CD4-positive, alpha-beta T cell (primary cell): ENCODE results near the gene SNAPC3. TPM values are rescaled to one million over a fixed set of nuclear protein-coding genes. Genes with fewer than 3 reads are reported as not detected.
A peak's percentile ranks its signal among the peaks of the same experiment; 100 is the strongest.

ENCODE experiments used
- ATAC-seq: fragments of 200-7000 bp; cut with Tn5 transposase; one replicate; pipeline ENCODE4 v1.10.0; 2022; ENCODE audit warnings: mild to moderate bottlenecking; ENCODE audit not compliant: poor library complexity
- CTCF ChIA-PET: fragments of 350-600 bp; sonication (Branson Sonifier 250); formaldehyde crosslinking; loops from one replicate; lab custom pipeline; 2021; ENCODE audit warnings: antibody characterized with exemption, inconsistent platforms; lab: Charles Lee
- POLR2A ChIA-PET: fragments of 350-600 bp; sonication (Branson Sonifier 250); formaldehyde crosslinking; loops from one replicate; lab custom pipeline; 2021; ENCODE audit warnings: antibody characterized with exemption, inconsistent platforms; lab: Charles Lee
- DNase-seq, 14 experiments: peaks; one replicate each; pipeline ENCODE4 v3.0.0-alpha.2; 2013 to 2020; ENCODE audit warnings: mixed read lengths in 2 of 14
- H3K27ac ChIP-seq, 2 donors: one replicate each; pipeline versions ENCODE4 v1.5.1 to v1.7.0; 2013; ENCODE audit warnings: low read length in 2 of 2, low read depth in 1 of 2, mild to moderate bottlenecking in 1 of 2
- H3K27me3 ChIP-seq, 2 experiments: 1 replicate in 1 of 2; 2 replicates in 1 of 2; pipeline versions ENCODE4 v1.6.1 to v1.7.0; 2013; ENCODE audit warnings: low read length in 2 of 2, control low read depth in 1 of 2, mild to moderate bottlenecking in 1 of 2, moderate library complexity in 1 of 2; ENCODE audit not compliant: insufficient read depth in 2 of 2, control insufficient read depth in 1 of 2
- H3K36me3 ChIP-seq: one replicate; pipeline ENCODE4 v1.6.1; 2013; ENCODE audit warnings: low read length, control low read depth; ENCODE audit not compliant: insufficient read depth
- H3K4me1 ChIP-seq: one replicate; pipeline ENCODE4 v1.6.1; 2013; ENCODE audit warnings: low read length, control low read depth; ENCODE audit not compliant: insufficient read depth
- H3K4me3 ChIP-seq: one replicate; pipeline ENCODE4 v1.5.1; 2013; ENCODE audit warnings: mild to moderate bottlenecking, low read length, moderate library complexity
- H3K9me3 ChIP-seq, 2 experiments: 1 replicate in 1 of 2; 2 replicates in 1 of 2; pipeline versions ENCODE4 v1.6.1 to v1.7.0; 2013; ENCODE audit warnings: low read length in 2 of 2, mild to moderate bottlenecking in 2 of 2, control low read depth in 1 of 2, moderate library complexity in 1 of 2; ENCODE audit not compliant: control insufficient read depth in 1 of 2, insufficient read depth in 1 of 2
- H3K27ac Mint-ChIP-seq: one replicate; pipeline ENCODE4 v1.8.0; 2020; ENCODE audit warnings: mixed read lengths
- H3K27me3 Mint-ChIP-seq: one replicate; pipeline ENCODE4 v1.8.0; 2021; ENCODE audit warnings: mixed read lengths
- H3K36me3 Mint-ChIP-seq: one replicate; pipeline ENCODE4 v1.8.0; 2021; ENCODE audit warnings: low read depth, mixed read lengths
- H3K4me1 Mint-ChIP-seq: one replicate; pipeline ENCODE4 v1.8.0; 2021; ENCODE audit warnings: low read depth, mixed read lengths
- H3K4me3 Mint-ChIP-seq: one replicate; pipeline ENCODE4 v1.8.0; 2020; ENCODE audit warnings: mild to moderate bottlenecking, mixed read lengths
- H3K9me3 Mint-ChIP-seq: one replicate; pipeline ENCODE4 v1.8.0; 2020; ENCODE audit warnings: mixed read lengths
- intact Hi-C, 2 experiments: fragments of 100-400 bp; cut with DNase I in 1 of 2; cut with micrococcal nuclease in 1 of 2; formaldehyde crosslinking; loops; one replicate each; pipeline versions ENCODE4 v1.15.1 to v1.9.0; 2023 to 2025; cut with DNase I, micrococcal nuclease
- total RNA-seq, 174 experiments: library from RNA in 2 of 174; stranded (reverse) in 2 of 174; gene quantifications; one replicate each; pipeline ENCODE4 v1.2.3 and lab custom pipeline; 2021 to 2026
- TF ChIP-seq, protein P1 (sequence below): fragments of 200-600 bp; IDR thresholded peaks from one replicate; pipeline ENCODE4 v1.8.0; 2022; ENCODE audit warnings: antibody characterized with exemption, mild to moderate bottlenecking

Gene SNAPC3
- total RNA-seq, 2 experiments from 2014 or later: 3.3 to 4.7 TPM

DNA sequence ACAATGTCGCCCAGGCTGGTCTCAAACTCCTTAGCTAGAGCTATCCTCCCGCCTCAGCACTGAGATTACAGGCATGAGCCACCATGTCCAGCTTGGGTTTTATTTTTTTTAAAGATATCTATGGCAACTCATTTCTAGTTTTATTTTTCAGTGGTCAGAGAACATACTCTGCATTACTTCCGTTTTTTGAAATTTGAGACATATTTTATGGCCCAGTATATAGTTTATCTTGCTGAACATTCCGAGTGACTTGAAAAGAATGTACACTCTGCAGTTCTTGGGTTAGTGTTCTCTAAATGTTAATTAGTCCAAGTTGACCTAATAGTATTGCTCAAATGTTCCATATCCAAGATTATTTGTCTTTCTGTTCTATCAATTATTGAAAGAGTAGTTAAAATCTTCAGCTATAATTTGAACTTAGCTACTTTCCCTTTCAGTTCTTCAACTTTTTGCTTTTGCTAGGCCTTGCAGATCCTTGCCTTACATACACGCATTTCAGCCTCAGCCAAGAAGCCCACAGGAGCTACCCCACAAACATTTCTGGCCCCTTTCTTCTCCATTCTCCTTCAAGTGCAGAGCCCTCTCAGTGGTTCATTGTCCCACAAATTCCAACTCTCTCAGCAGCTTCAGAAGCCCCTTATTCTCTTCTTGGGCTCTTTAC, 22.3 kb upstream of the SNAPC3 start:
- POLR2A ChIA-PET: interaction anchor here (0.6 kb wide), 1 partner anchor 129 kb away, joined by 5 read pairs; no protein-coding TSS in a partner anchor
- Mint-ChIP-seq H3K4me3 (no peak overlapping the region), H3K4me1 (no peaks in the 10 kb centered on the region), H3K27ac (no peak overlapping the region), H3K9me3 (peaks cover 4% of the 10 kb centered on the region), H3K27me3 (no peaks in the 10 kb centered on the region), H3K36me3 (no peaks in the 10 kb centered on the region)
- no peaks in the 10 kb centered on the region for H3K4me1 ChIP-seq
- H3K4me3 ChIP-seq: no peak overlapping the region
- CTCF ChIA-PET: no interaction called here
- DNase-seq (no peak), ATAC-seq (no peak)
- no peaks in the 10 kb centered on the region for H3K36me3 ChIP-seq
- H3K9me3 ChIP-seq: peaks cover 5 to 10% of the 10 kb centered on the region in 2 experiments
- intact Hi-C loops: no loop called here
- H3K27me3 ChIP-seq: no peaks in the 10 kb centered on the region
- H3K27ac ChIP-seq: no peak overlapping the region
- TF ChIP-seq, protein P1, sequence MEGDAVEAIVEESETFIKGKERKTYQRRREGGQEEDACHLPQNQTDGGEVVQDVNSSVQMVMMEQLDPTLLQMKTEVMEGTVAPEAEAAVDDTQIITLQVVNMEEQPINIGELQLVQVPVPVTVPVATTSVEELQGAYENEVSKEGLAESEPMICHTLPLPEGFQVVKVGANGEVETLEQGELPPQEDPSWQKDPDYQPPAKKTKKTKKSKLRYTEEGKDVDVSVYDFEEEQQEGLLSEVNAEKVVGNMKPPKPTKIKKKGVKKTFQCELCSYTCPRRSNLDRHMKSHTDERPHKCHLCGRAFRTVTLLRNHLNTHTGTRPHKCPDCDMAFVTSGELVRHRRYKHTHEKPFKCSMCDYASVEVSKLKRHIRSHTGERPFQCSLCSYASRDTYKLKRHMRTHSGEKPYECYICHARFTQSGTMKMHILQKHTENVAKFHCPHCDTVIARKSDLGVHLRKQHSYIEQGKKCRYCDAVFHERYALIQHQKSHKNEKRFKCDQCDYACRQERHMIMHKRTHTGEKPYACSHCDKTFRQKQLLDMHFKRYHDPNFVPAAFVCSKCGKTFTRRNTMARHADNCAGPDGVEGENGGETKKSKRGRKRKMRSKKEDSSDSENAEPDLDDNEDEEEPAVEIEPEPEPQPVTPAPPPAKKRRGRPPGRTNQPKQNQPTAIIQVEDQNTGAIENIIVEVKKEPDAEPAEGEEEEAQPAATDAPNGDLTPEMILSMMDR: no peak

DNA sequence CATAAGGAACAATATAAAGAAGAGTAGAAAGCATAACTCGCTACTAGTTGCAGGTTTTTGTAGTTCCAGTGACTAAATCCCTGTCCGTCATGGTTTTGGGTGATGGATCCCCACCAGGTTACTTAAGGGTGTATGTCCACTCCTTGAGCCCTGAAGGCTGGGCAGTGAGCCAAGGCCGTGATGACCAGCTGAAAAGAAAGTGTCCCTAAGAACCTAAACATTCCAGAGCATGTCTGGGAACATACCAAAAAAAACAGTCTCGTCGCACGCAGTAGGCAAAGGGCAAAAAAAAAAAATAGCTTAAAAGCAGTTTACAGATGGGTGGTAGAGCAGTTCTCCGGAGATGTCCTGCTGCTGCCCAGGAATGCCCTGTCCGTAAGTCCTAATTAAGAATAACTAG, 21.4 kb upstream of the SNAPC3 start:
- ChIA-PET POLR2A (no interaction called here), CTCF (no interaction called here)
- DNase-seq: no peak
- Histone ChIP-seq H3K27me3 (no peaks in the 10 kb centered on the region), H3K36me3 (no peaks in the 10 kb centered on the region), H3K4me1 (no peaks in the 10 kb centered on the region), H3K4me3 (no peak overlapping the region), H3K27ac (no peak overlapping the region), H3K9me3 (peaks cover 9 to 10% of the 10 kb centered on the region in 2 experiments)
- H3K4me3 Mint-ChIP-seq: no peak overlapping the region
- H3K36me3 Mint-ChIP-seq: no peaks in the 10 kb centered on the region
- TF ChIP-seq, protein P1: no peak
- no peak overlapping the region for H3K27ac Mint-ChIP-seq
- peaks cover 4% of the 10 kb centered on the region for H3K9me3 Mint-ChIP-seq
- no peaks in the 10 kb centered on the region for H3K27me3 Mint-ChIP-seq
- ATAC-seq: no peak
- intact Hi-C loops: no loop called here
- no peaks in the 10 kb centered on the region for H3K4me1 Mint-ChIP-seq

DNA sequence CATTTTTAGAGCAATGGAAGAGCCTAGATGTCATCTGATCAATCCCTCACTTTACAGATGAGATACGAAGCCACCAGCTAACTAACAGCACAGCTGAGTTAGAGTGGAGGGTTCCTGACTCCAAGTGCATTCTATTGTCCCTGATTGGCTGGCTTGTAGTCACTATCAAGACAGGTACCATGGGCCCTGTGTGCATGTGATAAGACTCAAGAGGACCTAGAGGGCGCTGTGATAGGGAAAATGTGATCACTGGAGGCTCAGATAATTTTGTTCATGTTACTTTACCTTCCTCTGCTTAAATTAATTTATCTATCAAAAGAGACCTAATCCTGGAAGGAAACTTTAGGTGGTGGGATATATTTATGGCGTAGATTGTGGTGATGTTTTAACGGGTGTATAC, 19.5 kb upstream of the SNAPC3 start:
- TF ChIP-seq, protein P1: no peak
- ATAC-seq (peak; percentile 41), DNase-seq (peak in 3 of 14 experiments; percentile 28 to 40 (median 38))
- H3K27ac ChIP-seq: no peak overlapping the region
- H3K4me3 ChIP-seq: no peak overlapping the region
- no peaks in the 10 kb centered on the region for H3K27me3 ChIP-seq
- no peaks in the 10 kb centered on the region for H3K36me3 ChIP-seq
- H3K4me3 Mint-ChIP-seq: no peak overlapping the region
- no peak overlapping the region for H3K27ac Mint-ChIP-seq
- no peaks in the 10 kb centered on the region for H3K36me3 Mint-ChIP-seq
- intact Hi-C loops: no loop called here
- no peaks in the 10 kb centered on the region for H3K4me1 Mint-ChIP-seq
- no peaks in the 10 kb centered on the region for H3K4me1 ChIP-seq
- POLR2A ChIA-PET: no interaction called here
- no peaks in the 10 kb centered on the region for H3K27me3 Mint-ChIP-seq
- peaks cover 4% of the 10 kb centered on the region for H3K9me3 Mint-ChIP-seq
- H3K9me3 ChIP-seq: peaks cover 9 to 10% of the 10 kb centered on the region in 2 experiments
- CTCF ChIA-PET: no interaction called here
